ENCODE data around the gene LTO1. TPM values are rescaled to one million over a fixed set of nuclear protein-coding genes. Genes with fewer than 3 reads are reported as not detected.
"Not testable (repeated sequence)": the region's sequence is repeated elsewhere in the genome, so short reads cannot be mapped to it uniquely, and the experiment has no call there.

Gene LTO1
- total RNA-seq, 2 donors from 2014 or later, result 23.2 to 32.2 TPM

- H3K27me3 ChIP-seq (ENCODE audit: control insufficient read depth, insufficient read depth, low read length, poor library complexity, severe bottlenecking), result no peaks in the 10 kb centered on the region
- no peak overlapping the region for H3K4me3 ChIP-seq (ENCODE audit: low read length)
- TF ChIP-seq CTCF (conservative IDR thresholded peaks at IDR 0.05), result no peak
- Mint-ChIP-seq H3K36me3 (ENCODE audit: low read depth) (no peaks in the 10 kb centered on the region), H3K27ac (no peak overlapping the region), H3K4me3 (no peak overlapping the region), H3K9me3 (peaks cover 16% of the 10 kb centered on the region), H3K4me1 (no peaks in the 10 kb centered on the region), H3K27me3 (ENCODE audit: insufficient read depth) (peaks cover 5% of the 10 kb centered on the region)
- 97 to 100% methylated on average over 1 of the region's 1 CpG for WGBS, 2 experiments (ENCODE audit: insufficient coverage in 1 of 2, insufficient read length in 1 of 2)
- no peaks in the 10 kb centered on the region for H3K4me1 ChIP-seq (ENCODE audit: control insufficient read depth, insufficient read depth, low read length)
- H3K36me3 ChIP-seq (ENCODE audit: control insufficient read depth, insufficient read depth, low read length), result no peaks in the 10 kb centered on the region
- H3K9ac ChIP-seq (ENCODE audit: extremely low read depth, low read length, poor library complexity, severe bottlenecking), result no peak overlapping the region
- H3K9me3 ChIP-seq (ENCODE audit: control insufficient read depth, low read length), result peaks cover under 1% of the 10 kb centered on the region
- DNase-seq, result no peak
- H3K27ac ChIP-seq (ENCODE audit: low read depth, low read length), result no peak overlapping the region
Observed at GRCh38 chr11:69624293-69624692, 50.9 kb downstream of the LTO1 start.

- not testable (repeated sequence) for H3K9ac ChIP-seq (ENCODE audit: extremely low read depth, low read length, poor library complexity, severe bottlenecking); H3K36me3 Mint-ChIP-seq (ENCODE audit: low read depth); H3K9me3 ChIP-seq (ENCODE audit: control insufficient read depth, low read length); H3K4me1 Mint-ChIP-seq; H3K27me3 ChIP-seq (ENCODE audit: control insufficient read depth, insufficient read depth, low read length, poor library complexity, severe bottlenecking); DNase-seq; H3K36me3 ChIP-seq (ENCODE audit: control insufficient read depth, insufficient read depth, low read length); H3K4me3 ChIP-seq (ENCODE audit: low read length); H3K27ac Mint-ChIP-seq; H3K27me3 Mint-ChIP-seq (ENCODE audit: insufficient read depth); H3K27ac ChIP-seq (ENCODE audit: low read depth, low read length); H3K4me3 Mint-ChIP-seq; H3K4me1 ChIP-seq (ENCODE audit: control insufficient read depth, insufficient read depth, low read length); H3K9me3 Mint-ChIP-seq
- WGBS, 2 experiments (ENCODE audit: insufficient coverage in 1 of 2, insufficient read length in 1 of 2), result 86 to 91% methylated on average over 5 to 7 of the region's 8 CpGs
Observed at GRCh38 chr11:69622097-69622681, 53.0 kb downstream of the LTO1 start.

DNA sequence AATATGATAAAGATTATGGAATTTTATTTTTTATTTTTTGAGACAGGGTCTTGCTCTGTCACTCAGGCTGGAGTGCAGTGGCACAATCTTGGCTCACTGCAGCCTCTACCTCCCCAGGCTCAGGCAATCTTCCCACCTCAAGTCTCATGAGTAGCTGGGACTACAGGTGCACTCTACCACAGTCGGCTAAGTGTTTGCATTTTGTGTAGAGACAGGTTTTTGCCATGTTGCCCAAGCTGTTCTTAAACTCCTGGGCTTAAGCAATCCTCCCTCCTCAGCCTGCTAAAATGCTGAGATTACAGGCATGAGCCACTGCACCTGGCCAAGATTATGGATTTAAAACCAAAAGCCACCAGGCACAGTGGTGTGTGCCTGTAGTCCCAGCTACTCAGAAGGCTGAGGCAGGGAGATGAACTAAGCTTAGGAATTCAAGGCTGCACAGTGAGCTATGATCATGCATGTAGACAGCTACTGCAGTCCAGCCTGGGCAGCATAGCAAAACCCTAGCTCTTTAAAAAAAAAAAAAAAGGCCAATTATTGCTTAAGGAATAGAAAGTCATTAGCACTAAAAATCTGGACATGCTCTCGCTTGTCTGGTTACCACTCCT lies 54.4 kb downstream of the LTO1 start:
- Histone ChIP-seq H3K9me3 (ENCODE audit: control insufficient read depth, low read length) (no peaks in the 10 kb centered on the region), H3K27me3 (ENCODE audit: control insufficient read depth, insufficient read depth, low read length, poor library complexity, severe bottlenecking) (no peaks in the 10 kb centered on the region), H3K36me3 (ENCODE audit: control insufficient read depth, insufficient read depth, low read length) (no peaks in the 10 kb centered on the region), H3K27ac (ENCODE audit: low read depth, low read length) (no peak overlapping the region), H3K4me3 (ENCODE audit: low read length) (no peak overlapping the region), H3K9ac (ENCODE audit: extremely low read depth, low read length, poor library complexity, severe bottlenecking) (no peak overlapping the region), H3K4me1 (ENCODE audit: control insufficient read depth, insufficient read depth, low read length) (no peaks in the 10 kb centered on the region)
- H3K27ac Mint-ChIP-seq, result no peak overlapping the region
- no peaks in the 10 kb centered on the region for H3K4me1 Mint-ChIP-seq
- H3K36me3 Mint-ChIP-seq (ENCODE audit: low read depth), result no peaks in the 10 kb centered on the region
- H3K27me3 Mint-ChIP-seq (ENCODE audit: insufficient read depth), result peaks cover 1% of the 10 kb centered on the region
- TF ChIP-seq CTCF (conservative IDR thresholded peaks at IDR 0.05), result no peak
- H3K4me3 Mint-ChIP-seq, result no peak overlapping the region
- 79 to 82% methylated on average over 1 of the region's 2 CpGs for WGBS, 2 experiments (ENCODE audit: insufficient coverage in 1 of 2, insufficient read length in 1 of 2)
- H3K9me3 Mint-ChIP-seq, result no peaks in the 10 kb centered on the region
- no peak for DNase-seq
